Right cardiac atrium (tissue), 5 donors: ENCODE results near the gene DOLK. TPM values are rescaled to one million over a fixed set of nuclear protein-coding genes. Genes with fewer than 3 reads are reported as not detected.

Experiments
- polyA plus RNA-seq: library from polyadenylated mRNA; stranded (reverse); fragments of 200-250 nt; gene quantifications from one replicate; pipeline ENCODE4 v1.2.3, GENCODE V29; 2013
- total RNA-seq, 4 donors: library from RNA; stranded (reverse); fragmentation: NEBNext Ultra II Directional; extraction: Animal tissue kit (Norgen Biotek cat#: 25700); gene quantifications; one replicate each; pipeline ENCODE4 v1.2.1, GENCODE V29; 2021
- donor health status: healthy with polysubstance abuse.
- donor health status: DM: no; HTN: yes; CAD: no.
- donor health status: DM: no; HTN: no; CAD: no.
- donor health status: DM: no; HTN: yes; CAD: no; lungs with severe emphysema.
- donor health status: DM: yes; HTN: yes; CAD: no.

The DOLK gene
- total and polyA plus RNA-seq, 5 donors = 9.6 to 11.8 (median 10.7) TPM

Other genes starting within 250 kb of the DOLK start
- 1 to 10 TPM; 4.7 to 8.7 (median 7.4) TPM for gene PKN3, start 245.1 kb downstream of the DOLK start, total RNA-seq
- 6.5 TPM for gene PKN3, start 245.1 kb downstream of the DOLK start, polyA plus RNA-seq
- 10 to 100 TPM in 1 of 4 donors, 1 to 10 TPM in 3; 8.3 to 11.5 (median 9.4) TPM for gene ZDHHC12, start 223.5 kb downstream of the DOLK start, total RNA-seq
- gene ZDHHC12, start 223.5 kb downstream of the DOLK start, polyA plus RNA-seq = 13.1 TPM
- gene ZER1, start 175.7 kb downstream of the DOLK start, total RNA-seq = 10 to 100 TPM; 40.6 to 56.8 (median 47.2) TPM
- 34.7 TPM for gene ZER1, start 175.7 kb downstream of the DOLK start, polyA plus RNA-seq
- gene TBC1D13, start 160.3 kb downstream of the DOLK start, total RNA-seq = 10 to 100 TPM; 15.8 to 20.8 (median 19.3) TPM
- 12.5 TPM for gene TBC1D13, start 160.3 kb downstream of the DOLK start, polyA plus RNA-seq
- gene ENDOG, start 129.1 kb downstream of the DOLK start, total RNA-seq = 10 to 100 TPM; 42.9 to 70.5 (median 56.6) TPM
- 64.5 TPM for gene ENDOG, start 129.1 kb downstream of the DOLK start, polyA plus RNA-seq
- 10 to 100 TPM; 13.4 to 22.1 (median 17.2) TPM for gene SPOUT1, start 117.8 kb downstream of the DOLK start, total RNA-seq
- gene SPOUT1, start 117.8 kb downstream of the DOLK start, polyA plus RNA-seq = 11.9 TPM
- gene KYAT1, start 65.7 kb downstream of the DOLK start, total RNA-seq = 10 to 100 TPM; 10.1 to 18.0 (median 14.0) TPM
- gene KYAT1, start 65.7 kb downstream of the DOLK start, polyA plus RNA-seq = 14.7 TPM
- gene LRRC8A, start 65.5 kb downstream of the DOLK start, total RNA-seq = 10 to 100 TPM; 22.5 to 49.8 (median 26.3) TPM
- 28.3 TPM for gene LRRC8A, start 65.5 kb downstream of the DOLK start, polyA plus RNA-seq
- 10 to 100 TPM; 30.4 to 64.4 (median 38.0) TPM for gene PHYHD1, start 26.6 kb downstream of the DOLK start, total RNA-seq
- 57.8 TPM for gene PHYHD1, start 26.6 kb downstream of the DOLK start, polyA plus RNA-seq
- gene NUP188, start 96 bp upstream of the DOLK start, total RNA-seq = 10 to 100 TPM; 16.1 to 24.6 (median 17.8) TPM
- 9.8 TPM for gene NUP188, start 96 bp upstream of the DOLK start, polyA plus RNA-seq
- 10 to 100 TPM; 36.1 to 47.4 (median 40.2) TPM for gene SH3GLB2, start 80.7 kb upstream of the DOLK start, total RNA-seq
- 45.1 TPM for gene SH3GLB2, start 80.7 kb upstream of the DOLK start, polyA plus RNA-seq
- 10 to 100 TPM; 30.3 to 40.7 (median 36.2) TPM for gene MIGA2, start 89.0 kb upstream of the DOLK start, total RNA-seq
- 35.8 TPM for gene MIGA2, start 89.0 kb upstream of the DOLK start, polyA plus RNA-seq
- gene DOLPP1, start 133.5 kb upstream of the DOLK start, total RNA-seq = 1 to 10 TPM; 6.3 to 7.3 (median 6.8) TPM
- gene DOLPP1, start 133.5 kb upstream of the DOLK start, polyA plus RNA-seq = 3.3 TPM
- 10 to 100 TPM; 47.0 to 69.9 (median 56.8) TPM for gene CRAT, start 163.2 kb upstream of the DOLK start, total RNA-seq
- 63.3 TPM for gene CRAT, start 163.2 kb upstream of the DOLK start, polyA plus RNA-seq
- gene PTPA, start 163.8 kb upstream of the DOLK start, total RNA-seq = 100 to 1,000 TPM; 115 to 170 (median 144) TPM
- 147 TPM for gene PTPA, start 163.8 kb upstream of the DOLK start, polyA plus RNA-seq
- gene IER5L, start 230.7 kb upstream of the DOLK start, total RNA-seq = 1 to 10 TPM; 6.7 to 9.4 (median 8.7) TPM
- 10.4 TPM for gene IER5L, start 230.7 kb upstream of the DOLK start, polyA plus RNA-seq